HEK293T (cell line): ENCODE data around the gene CHAF1A.

Experiments used
- FOXA1 ChIP-seq: fragments of 450-650 bp; IDR thresholded peaks from 2 replicates; pipeline ENCODE4 v1.6.1; 2016; ENCODE audit warnings: mild to moderate bottlenecking
- SP1 ChIP-seq: fragments of 450-650 bp; IDR thresholded peaks from 2 replicates; pipeline ENCODE4 v1.6.1; 2017

DNA sequence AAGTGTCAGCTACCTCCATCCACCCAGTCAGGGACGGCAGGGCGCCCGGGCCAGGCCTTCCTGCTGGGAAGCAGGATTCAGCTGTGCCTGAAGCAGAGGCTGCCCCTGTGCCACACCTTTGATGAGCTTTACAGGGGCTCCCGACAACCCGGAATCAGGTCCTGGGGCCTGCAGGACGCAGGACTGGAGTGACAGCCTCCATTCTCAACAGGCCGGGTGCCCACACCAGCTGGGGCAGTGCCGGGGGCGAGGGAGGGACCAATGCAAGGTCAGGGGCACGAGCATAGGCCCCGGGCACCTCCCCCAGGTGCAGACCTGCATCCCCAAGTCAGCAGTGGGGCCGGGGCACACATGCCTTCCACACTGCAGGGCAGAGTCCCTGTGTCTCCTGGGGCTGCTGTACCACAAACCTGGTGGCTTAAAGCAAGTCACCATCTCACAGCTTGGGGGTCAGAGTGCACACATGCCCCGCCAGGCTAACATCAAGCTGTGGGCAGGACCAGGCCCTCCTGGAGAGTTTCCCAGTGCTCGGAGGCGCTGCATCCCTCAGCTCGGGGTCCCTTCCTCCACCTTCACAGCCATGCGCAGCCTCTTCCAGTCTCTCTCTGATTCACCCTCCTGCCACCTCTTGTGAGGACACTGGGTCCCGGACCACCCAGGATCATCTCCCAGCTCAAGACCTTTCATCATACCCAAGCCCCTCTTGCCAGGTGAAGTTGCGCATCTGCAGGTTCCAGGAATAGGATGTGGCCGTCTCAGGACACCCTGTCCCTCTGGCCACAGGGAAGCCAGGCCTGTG lies 41.7 kb downstream of the CHAF1A start:
- TF ChIP-seq SP1 (no peak), FOXA1 (no peak)
